GM23338 (cell line): Measurements from ENCODE around the gene CTNNA1. TPM values are rescaled to one million over a fixed set of nuclear protein-coding genes. Genes with fewer than 3 reads are reported as not detected.

Source experiments
- ATAC-seq: fragments of 200-7000 bp; cut with Tn5 transposase; 3 replicates; pipeline ENCODE4 v1.9.1; 2020
- DNase-seq: peaks from one replicate; pipeline ENCODE4 v3.0.0-alpha.2; 2015; ENCODE audit warnings: low spot score
- H2AFZ ChIP-seq: fragments of 200-600 bp; sonication (generic); 2 replicates; pipeline ENCODE4 v1.8.0; 2016; ENCODE audit warnings: antibody characterized with exemption, mild to moderate bottlenecking, moderate library complexity
- H3F3A ChIP-seq: fragments of 200-600 bp; sonication (generic); replicated peaks from 2 replicates; pipeline ENCODE4 v1.8.0; 2017; ENCODE audit warnings: antibody characterized with exemption, mixed run types, low read depth
- H3K27ac ChIP-seq: fragments of 200-600 bp; sonication (generic); 2 replicates; pipeline ENCODE4 v1.6.1; 2016; ENCODE audit warnings: low read depth
- H3K27me3 ChIP-seq: fragments of 200-600 bp; sonication (generic); 2 replicates; pipeline ENCODE4 v1.8.0; 2016; ENCODE audit warnings: mild to moderate bottlenecking, mixed run types, moderate library complexity; ENCODE audit not compliant: insufficient read depth
- H3K36me3 ChIP-seq: fragments of 200-600 bp; sonication (generic); 2 replicates; pipeline ENCODE4 v1.8.0; 2016; ENCODE audit warnings: mild to moderate bottlenecking; ENCODE audit not compliant: insufficient read depth
- H3K4me1 ChIP-seq: fragments of 200-600 bp; sonication (generic); 2 replicates; pipeline ENCODE4 v1.8.0; 2016; ENCODE audit warnings: mild to moderate bottlenecking, moderate library complexity; ENCODE audit not compliant: insufficient read depth
- H3K4me2 ChIP-seq: fragments of 200-600 bp; sonication (generic); 2 replicates; pipeline ENCODE4 v1.7.1; 2017; ENCODE audit warnings: mixed run types
- H3K4me3 ChIP-seq: fragments of 200-600 bp; sonication (generic); 2 replicates; pipeline ENCODE4 v1.6.1; 2016; ENCODE audit warnings: mixed run types
- H3K79me2 ChIP-seq: fragments of 200-600 bp; sonication (generic); replicated peaks from 2 replicates; pipeline ENCODE4 v1.8.0; 2017; ENCODE audit warnings: mild to moderate bottlenecking; ENCODE audit not compliant: insufficient read depth
- H3K9me2 ChIP-seq: fragments of 200-600 bp; sonication (generic); 2 replicates; pipeline ENCODE4 v1.8.0; 2017; ENCODE audit not compliant: insufficient read depth
- H4K20me1 ChIP-seq: fragments of 200-600 bp; sonication (generic); replicated peaks from 2 replicates; pipeline ENCODE4 v1.8.0; 2017; ENCODE audit warnings: mild to moderate bottlenecking; ENCODE audit not compliant: insufficient read depth
- H3K27ac Mint-ChIP-seq: 2 replicates; pipeline ENCODE4 v1.8.0; 2020; ENCODE audit warnings: inconsistent platforms, mild to moderate bottlenecking, moderate library complexity, mixed read lengths
- H3K27me3 Mint-ChIP-seq: 3 replicates; pipeline ENCODE4 v1.8.0; 2022; ENCODE audit warnings: low read depth, mild to moderate bottlenecking, moderate library complexity, mixed read lengths, inconsistent platforms; ENCODE audit not compliant: insufficient read depth, poor library complexity
- H3K36me3 Mint-ChIP-seq: 3 replicates; pipeline ENCODE4 v1.8.0; 2021; ENCODE audit warnings: low read depth, mild to moderate bottlenecking, inconsistent platforms, moderate library complexity, mixed read lengths
- H3K4me1 Mint-ChIP-seq: 3 replicates; pipeline ENCODE4 v1.8.0; 2020; ENCODE audit warnings: mild to moderate bottlenecking, inconsistent platforms, mixed read lengths
- H3K4me3 Mint-ChIP-seq: 3 replicates; pipeline ENCODE4 v1.8.0; 2021; ENCODE audit warnings: moderate library complexity, mild to moderate bottlenecking, inconsistent platforms, mixed read lengths
- H3K9me3 Mint-ChIP-seq: 3 replicates; pipeline ENCODE4 v1.8.0; 2020; ENCODE audit warnings: moderate library complexity, mild to moderate bottlenecking, inconsistent platforms, mixed read lengths
- CREB1 ChIP-seq: fragments of 250-450 bp; sonication (Bioruptor Pico); IDR thresholded peaks from 2 replicates; pipeline ENCODE4 v1.5.0; 2020; ENCODE audit warnings: low read depth, mild to moderate bottlenecking, moderate library complexity
- CTCF ChIP-seq, 2 experiments: fragments of 200-600 bp in 1 of 2; sonication (generic) in 1 of 2; conservative IDR thresholded peaks; 2 replicates each; pipeline versions ENCODE4 v1.5.1 to v1.6.1; 2016 to 2017; ENCODE audit warnings: antibody characterized with exemption in 2 of 2, low read depth in 2 of 2, mild to moderate bottlenecking in 2 of 2, moderate library complexity in 1 of 2
- ETS1 ChIP-seq: IDR thresholded peaks from 2 replicates; pipeline ENCODE4 v1.6.1; 2016; ENCODE audit warnings: antibody characterized with exemption
- EZH2 ChIP-seq: fragments of 200-600 bp; sonication (generic); IDR thresholded peaks from one replicate; pipeline ENCODE4 v1.8.0; 2017; ENCODE audit warnings: antibody characterized with exemption, mild to moderate bottlenecking, low read depth; ENCODE audit not compliant: unreplicated experiment
- JUNB ChIP-seq: IDR thresholded peaks from one replicate; pipeline ENCODE4 v1.6.1; 2016; ENCODE audit warnings: antibody characterized with exemption; ENCODE audit not compliant: unreplicated experiment
- REST ChIP-seq: IDR thresholded peaks from one replicate; pipeline ENCODE4 v1.6.1; 2018; ENCODE audit warnings: antibody characterized with exemption; ENCODE audit not compliant: unreplicated experiment
- STAT1 ChIP-seq: IDR thresholded peaks from one replicate; pipeline ENCODE4 v1.6.1; 2016; ENCODE audit warnings: antibody characterized with exemption; ENCODE audit not compliant: unreplicated experiment
- ZNF114 ChIP-seq: fragments of 250-450 bp; sonication (Bioruptor Pico); IDR thresholded peaks from 2 replicates; pipeline ENCODE4 v1.5.0; 2020; ENCODE audit warnings: mild to moderate bottlenecking, moderate library complexity
- ZNF331 ChIP-seq: fragments of 250-450 bp; sonication (Bioruptor Pico); IDR thresholded peaks from 2 replicates; pipeline ENCODE4 v1.5.0; 2020; ENCODE audit warnings: low read depth, mild to moderate bottlenecking, moderate library complexity
- polyA plus RNA-seq: library from polyadenylated mRNA; unstranded; fragments of >200 nt; fragmentation: Nextera tagmentation; extraction: Ambion mirVana; gene quantifications from 2 replicates; pipeline ENCODE4 v1.2.1, GENCODE V29; 2016
- total RNA-seq: library from RNA; depleted of rRNA; stranded (reverse); fragments of >200 nt; shearing (Covaris generic); gene quantifications from 2 replicates; pipeline ENCODE4 v1.2.3, GENCODE V29; 2014

The CTNNA1 gene
- total and polyA plus RNA-seq, 2 experiments from 2014 or later, result 111 to 348 TPM

- peak overlapping the region; percentile 91 for H3K4me3 ChIP-seq
- H3K9me2 ChIP-seq, result no peaks in the 10 kb centered on the region
- Mint-ChIP-seq H3K9me3 (peaks cover 29% of the 10 kb centered on the region), H3K27ac (peak overlapping the region; percentile 43; the same call in 1 of the 2 replicates), H3K4me3 (peak overlapping the region; percentile 87), H3K27me3 (peaks cover 7% of the 10 kb centered on the region), H3K36me3 (peaks cover 54% of the 10 kb centered on the region), H3K4me1 (peaks cover 30% of the 10 kb centered on the region)
- DNase-seq (no peak), ATAC-seq (no peak)
- no peak overlapping the region for H2AFZ ChIP-seq
- peaks cover 30% of the 10 kb centered on the region for H4K20me1 ChIP-seq
- no peaks in the 10 kb centered on the region for H3K27me3 ChIP-seq
- H3K27ac ChIP-seq, result no peak overlapping the region
- TF ChIP-seq CREB1 (CRISPR knock-in tag), result no peak
- TF ChIP-seq ETS1, result no peak
- no peak for TF ChIP-seq EZH2
- TF ChIP-seq JUNB, result no peak
- TF ChIP-seq ZNF331 (CRISPR knock-in tag), result no peak
- no peak for TF ChIP-seq REST
- TF ChIP-seq ZNF114 (CRISPR knock-in tag), result no peak
- no peak for TF ChIP-seq STAT1
- TF ChIP-seq CTCF (conservative IDR thresholded peaks at IDR 0.05; ENCODE audit: low read depth in 2 of 2), result no peak
- peaks cover 35% of the 10 kb centered on the region for H3K4me1 ChIP-seq
- peaks cover 65% of the 10 kb centered on the region for H3K79me2 ChIP-seq
- peaks cover 12% of the 10 kb centered on the region; the same call in 1 of the 2 replicates for H3K36me3 ChIP-seq
- H3K4me2 ChIP-seq, result peak overlapping the region; percentile 81
- 0 out of 2 replicates have a peak, but pooled peaks cover 10% of the 10 kb centered on the region for H3F3A ChIP-seq
Measured at GRCh38 chr5:138755084-138755748, 2.0 kb downstream of the CTNNA1 start.
